HG03521 (cell line): Measurements from ENCODE around the gene RNF224.
A peak's percentile ranks its signal among the peaks of the same experiment; 100 is the strongest.
"Not testable (repeated sequence)": the region's sequence is repeated elsewhere in the genome, so short reads cannot be mapped to it uniquely, and the experiment has no call there.

Experiments
- ATAC-seq: cut with Tn5 transposase; IDR thresholded peaks from one replicate; pipeline ENCODE4 v1.9.1; 2021; ENCODE audit warnings: mild to moderate bottlenecking, moderate library complexity; ENCODE audit not compliant: unreplicated experiment

The RNF224 gene

DNA sequence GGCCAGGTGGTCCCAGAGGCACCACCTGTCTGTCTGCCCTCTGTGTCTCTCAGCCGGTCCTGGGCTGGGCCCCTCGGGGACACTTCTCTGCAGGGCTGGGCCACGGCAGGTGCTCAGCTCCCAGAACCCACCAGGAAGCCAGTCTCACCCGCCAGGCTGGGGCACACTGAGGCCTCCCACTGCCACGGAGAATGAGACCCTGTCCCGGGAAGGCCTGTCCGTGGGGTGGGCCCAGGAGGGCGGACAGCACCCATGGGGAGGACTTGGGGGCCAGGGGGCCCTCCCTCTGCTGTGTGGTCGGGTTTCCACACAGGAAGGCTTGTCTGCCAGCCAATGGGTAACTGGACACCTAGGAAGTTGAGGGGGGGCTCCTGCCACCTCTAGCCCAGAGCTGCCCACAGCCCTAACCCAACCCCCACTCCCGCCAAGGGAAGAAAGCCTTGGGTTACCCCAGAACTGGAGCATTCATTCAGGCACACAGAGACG lies 9.7 kb downstream of the RNF224 start:
- ATAC-seq: no peak

DNA sequence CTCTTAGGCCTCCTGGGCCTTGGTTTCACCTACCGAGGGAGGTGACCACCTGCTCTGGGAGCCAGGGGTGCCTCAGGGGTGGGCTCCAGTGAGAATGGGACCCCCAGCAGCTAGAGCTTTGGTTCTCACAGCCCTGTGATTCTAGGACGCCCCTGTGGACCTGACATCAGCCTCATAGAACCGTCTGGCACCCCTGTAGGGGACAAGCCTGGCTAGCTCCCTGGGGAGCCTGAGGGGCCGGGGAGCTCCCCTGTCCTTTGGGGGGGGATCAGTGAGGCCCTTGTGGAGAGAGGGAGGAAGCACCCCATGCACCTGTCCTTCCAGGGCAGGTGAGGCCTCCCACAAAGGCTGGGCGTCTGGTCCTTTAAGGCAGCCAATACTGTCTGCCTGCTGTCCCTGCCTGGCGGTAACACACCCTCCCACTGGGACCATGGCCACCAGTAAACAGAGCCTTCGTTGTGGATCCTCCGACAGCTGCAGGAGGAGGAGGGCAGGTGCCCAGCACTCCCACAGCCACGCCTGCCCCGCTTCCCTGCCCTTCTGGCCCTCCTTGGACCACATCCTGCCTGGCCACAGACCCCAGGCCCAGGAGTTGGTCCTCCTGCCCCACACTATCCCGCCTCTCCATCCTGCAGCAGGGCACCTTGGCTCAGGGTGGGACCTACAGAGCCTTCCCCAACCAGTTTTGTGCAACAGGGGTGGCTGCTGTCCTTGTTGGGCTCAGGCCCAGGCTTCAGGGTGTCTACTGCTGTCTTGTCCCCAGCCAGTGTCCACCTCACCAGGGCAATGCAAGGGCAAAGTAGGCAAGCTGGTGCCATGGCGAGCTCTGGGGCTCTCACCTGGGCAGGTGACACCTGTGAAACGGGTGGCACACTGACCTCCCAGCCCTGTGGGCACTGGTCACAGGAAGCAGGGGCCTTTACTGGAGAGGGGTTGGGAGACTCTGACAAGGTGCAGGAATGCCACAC lies 10.7 kb downstream of the RNF224 start:
- ATAC-seq: no peak

DNA sequence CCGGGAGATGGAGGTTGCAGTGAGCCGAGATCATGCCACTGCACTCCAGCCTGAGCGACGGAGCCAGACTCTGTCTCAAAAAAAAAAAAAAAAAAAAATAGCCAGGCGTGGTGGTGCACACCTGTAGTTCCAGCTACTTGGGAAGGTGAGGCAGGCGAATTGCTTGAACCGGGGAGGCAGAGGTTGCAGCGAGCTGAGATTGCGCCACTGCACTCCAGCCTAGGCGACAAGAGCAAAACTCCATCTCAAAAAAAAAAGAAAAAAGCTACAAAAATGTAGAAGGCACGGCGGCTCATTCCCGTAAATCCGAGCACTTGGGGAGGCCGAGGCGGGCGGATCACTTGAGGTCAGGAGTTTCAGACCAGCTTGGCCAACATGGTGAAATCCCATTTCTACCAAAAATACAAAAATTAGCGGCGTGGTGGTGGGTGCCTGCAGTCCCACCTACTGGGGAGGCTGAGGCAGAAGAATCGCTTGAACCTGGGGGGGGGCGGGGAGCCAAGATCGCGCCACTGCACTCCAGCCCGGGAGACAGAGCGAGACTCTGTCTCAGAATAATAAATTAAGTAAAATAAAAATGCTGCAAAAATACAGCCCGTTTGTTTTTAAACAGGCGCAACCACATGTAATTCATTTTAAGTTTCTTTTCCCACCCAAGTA lies 12.4 kb downstream of the RNF224 start:
- not testable (repeated sequence) for ATAC-seq

DNA sequence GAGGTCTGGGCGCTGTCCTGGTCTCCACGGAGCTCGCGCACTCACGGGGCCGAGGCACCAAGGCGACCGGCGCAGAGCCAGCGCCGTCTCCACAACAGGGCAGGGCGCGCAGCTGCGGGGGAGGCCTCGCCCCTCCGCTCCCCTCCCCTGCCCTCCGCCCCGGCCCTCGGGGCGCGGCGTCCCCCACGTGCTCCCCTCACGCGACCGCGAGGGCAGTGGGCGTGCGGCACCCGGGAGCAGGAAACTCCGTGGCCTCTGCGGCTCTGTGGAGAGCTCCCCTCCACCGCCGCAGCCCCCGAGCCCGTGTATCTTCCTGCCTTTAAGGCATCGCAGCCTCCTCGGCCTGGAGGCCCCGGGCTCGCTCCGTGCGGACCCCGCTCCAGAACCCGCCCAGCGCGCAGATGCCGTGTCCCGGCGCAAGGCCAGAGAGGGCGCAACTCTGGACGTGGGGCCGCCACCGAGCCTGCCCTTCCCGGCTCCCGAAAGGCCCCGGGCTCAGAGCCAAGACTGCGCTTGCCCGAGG lies 13.1 kb downstream of the RNF224 start:
- peak; percentile 21 for ATAC-seq

DNA sequence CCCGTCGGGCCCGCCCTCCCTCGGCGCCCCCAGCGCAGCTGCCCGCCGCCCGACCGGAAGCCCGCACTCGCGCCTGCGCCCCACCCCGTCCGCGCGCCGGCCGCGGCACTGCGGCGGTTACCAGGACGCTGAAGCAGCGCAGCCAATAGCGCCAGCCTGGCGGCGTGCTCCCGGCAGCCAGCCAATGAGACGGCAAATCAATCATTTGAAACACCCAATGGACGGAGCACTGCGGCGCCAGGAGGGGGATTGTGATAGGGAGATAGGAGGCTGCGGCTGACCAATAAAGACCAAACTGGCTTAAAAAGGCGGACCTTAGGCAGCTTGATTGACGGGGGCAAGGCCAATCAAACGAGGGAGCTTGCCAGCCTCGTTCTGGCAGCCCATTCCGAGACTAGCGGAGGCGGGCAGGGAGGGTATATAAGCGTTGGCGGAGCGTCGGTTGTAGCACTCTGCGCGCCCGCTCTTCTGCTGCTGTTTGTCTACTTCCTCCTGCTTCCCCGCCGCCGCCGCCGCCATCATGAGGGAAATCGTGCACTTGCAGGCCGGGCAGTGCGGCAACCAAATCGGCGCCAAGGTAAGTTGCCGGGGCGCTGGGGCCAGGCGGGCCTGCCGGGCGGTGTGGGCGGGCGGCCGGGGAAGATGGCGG lies 13.7 kb downstream of the RNF224 start, which contains the start of gene TUBB4B:
TSS of gene TUBB4B (plus strand) at position 447 of the 649 bp plus-strand sequence. CDS start at position 521, 74 bp downstream.
- ATAC-seq: peak; percentile 72

DNA sequence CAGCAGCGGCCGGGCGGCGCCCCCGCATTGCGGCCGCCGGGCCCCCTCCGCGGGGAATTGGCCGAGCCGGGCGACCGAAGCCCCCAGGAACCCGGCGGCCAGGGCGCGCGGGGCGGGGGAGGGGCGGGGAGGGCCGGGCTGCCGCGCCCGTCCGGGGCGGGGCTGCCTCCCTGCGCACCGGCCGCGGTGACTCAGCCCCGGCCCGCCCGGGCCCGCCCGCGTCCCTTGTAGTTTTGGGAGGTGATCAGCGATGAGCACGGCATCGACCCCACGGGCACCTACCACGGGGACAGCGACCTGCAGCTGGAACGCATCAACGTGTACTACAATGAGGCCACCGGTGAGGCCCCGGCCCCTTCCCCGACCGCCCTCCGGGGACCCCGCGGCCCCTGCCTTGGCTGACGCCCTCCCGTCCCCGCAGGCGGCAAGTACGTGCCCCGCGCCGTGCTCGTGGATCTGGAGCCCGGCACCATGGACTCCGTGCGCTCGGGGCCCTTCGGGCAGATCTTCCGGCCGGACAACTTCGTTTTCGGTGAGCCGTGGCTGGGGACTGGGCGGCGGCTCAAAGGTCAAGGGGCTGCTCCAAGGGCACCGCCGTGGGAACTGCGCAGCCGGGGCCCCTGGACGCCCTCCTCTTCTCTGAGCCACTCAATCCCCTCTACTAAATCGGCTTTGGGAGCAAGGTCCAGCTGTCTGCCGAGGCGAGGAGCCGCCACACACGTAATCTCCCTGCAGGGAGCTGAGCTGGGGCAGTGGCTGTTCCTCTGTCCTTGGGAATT lies 14.4 kb downstream of the RNF224 start:
- ATAC-seq: peak; percentile 2

DNA sequence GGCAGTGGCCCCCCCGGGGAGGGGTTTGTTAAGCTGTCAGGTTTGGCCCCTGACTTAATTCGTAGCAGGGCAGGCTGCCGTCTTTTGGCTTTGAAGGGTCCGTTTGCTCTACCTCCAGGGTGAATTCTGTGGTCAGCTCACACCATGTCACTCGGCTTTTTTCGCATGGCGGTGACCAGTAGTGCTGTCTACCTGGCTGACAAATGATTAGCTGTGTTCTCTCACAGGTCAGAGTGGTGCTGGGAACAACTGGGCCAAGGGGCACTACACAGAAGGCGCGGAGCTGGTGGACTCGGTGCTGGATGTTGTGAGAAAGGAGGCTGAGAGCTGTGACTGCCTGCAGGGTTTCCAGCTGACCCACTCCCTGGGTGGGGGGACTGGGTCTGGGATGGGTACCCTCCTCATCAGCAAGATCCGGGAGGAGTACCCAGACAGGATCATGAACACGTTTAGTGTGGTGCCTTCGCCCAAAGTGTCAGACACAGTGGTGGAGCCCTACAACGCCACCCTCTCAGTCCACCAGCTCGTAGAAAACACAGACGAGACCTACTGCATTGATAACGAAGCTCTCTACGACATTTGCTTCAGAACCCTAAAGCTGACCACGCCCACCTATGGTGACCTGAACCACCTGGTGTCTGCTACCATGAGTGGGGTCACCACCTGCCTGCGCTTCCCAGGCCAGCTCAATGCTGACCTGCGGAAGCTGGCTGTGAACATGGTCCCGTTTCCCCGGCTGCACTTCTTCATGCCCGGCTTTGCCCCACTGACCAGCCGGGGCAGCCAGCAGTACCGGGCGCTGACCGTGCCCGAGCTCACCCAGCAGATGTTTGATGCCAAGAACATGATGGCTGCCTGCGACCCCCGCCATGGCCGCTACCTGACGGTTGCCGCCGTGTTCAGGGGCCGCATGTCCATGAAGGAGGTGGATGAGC lies 15.2 kb downstream of the RNF224 start:
- ATAC-seq: no peak

DNA sequence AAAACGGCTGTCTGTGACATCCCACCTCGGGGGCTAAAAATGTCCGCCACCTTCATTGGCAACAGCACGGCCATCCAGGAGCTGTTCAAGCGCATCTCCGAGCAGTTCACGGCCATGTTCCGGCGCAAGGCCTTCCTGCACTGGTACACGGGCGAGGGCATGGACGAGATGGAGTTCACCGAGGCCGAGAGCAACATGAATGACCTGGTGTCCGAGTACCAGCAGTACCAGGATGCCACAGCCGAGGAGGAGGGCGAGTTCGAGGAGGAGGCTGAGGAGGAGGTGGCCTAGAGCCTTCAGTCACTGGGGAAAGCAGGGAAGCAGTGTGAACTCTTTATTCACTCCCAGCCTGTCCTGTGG lies 15.9 kb downstream of the RNF224 start:
- ATAC-seq: not testable (repeated sequence)

DNA sequence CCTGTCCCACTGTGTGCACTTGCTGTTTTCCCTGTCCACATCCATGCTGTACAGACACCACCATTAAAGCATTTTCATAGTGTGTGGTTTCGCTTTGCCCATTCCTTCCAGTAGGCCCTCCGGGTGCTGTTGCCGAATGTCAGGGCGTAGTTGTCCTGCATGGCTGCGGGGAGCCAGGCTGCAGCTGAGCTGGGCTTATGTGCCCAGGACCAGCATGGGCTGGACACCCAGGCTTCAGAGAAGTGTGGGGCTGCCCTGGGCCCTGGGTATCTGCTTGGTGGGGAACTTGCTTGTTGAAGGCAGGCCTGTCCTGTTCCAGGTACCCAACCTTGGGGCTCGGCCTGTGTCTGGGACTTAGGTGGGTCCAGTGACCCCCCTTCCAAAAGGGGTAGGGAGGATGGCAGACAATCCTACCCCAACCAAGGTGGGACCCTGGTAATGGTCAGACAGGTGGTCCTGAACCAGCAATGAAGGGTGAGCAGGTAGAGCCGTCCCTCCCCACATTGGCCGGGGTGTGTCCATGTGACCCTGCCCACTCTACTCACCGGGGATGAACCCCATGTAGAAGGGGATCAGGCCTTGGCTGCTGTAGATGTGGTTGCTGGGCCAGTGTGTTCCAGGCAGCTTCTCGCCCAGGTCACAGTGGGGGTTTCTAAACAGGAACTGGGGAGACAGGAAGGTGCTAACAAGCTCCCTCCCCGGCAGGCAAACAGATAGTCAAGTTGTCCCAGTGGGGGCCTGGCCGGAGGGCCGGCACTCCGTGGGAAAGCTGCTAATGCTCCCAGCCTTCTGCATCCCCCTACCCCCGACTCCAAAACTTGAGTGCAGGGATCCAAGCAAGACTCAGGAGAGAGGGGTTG lies 16.6 kb downstream of the RNF224 start:
- ATAC-seq: no peak

DNA sequence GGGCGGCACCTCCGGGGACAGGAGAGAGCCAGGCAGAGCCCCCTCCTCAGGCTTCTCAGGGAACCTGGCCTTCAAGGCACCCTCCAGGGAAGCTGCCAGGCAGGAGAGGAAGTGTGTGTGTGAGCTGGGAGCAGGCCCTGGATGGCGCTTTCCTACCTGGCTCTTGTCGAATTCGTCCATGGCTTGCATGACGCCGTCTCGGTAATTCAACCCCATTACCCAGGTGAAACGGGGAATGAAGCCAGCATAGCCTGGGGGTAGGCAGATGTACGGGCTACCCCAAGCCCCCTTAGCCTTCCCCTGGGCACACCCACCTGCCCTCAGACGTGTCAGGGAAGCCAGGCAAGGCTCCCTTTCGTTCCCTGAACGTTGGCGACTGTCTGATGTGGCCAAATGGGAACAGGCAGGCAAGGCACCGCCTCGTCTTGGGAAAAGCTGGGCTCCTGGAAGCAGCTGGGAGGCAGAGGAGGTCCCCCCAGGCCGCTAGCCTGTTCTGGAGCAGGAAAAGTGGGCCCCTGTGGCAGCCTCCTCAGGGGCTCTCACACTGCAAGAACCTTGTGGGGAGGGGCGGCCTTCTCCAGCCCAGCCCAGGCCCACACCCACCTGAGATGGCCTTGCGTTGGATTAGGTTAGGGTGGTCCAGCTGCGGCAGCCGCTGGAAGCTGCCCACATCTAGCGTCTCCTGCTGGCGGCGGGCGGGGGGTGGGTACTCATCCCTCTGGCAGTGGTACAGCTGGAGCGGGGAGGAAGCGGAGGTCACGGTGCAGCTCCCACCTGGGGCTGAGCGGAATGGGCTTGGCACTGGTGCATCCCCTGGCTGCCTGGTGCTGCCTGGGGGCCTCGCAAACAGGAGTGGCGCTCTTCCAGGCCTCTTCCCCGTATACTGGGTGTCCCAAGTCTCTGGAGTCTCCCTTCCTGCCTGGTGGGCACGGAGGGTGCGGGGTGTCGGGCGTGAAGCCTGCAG lies 17.5 kb downstream of the RNF224 start:
- ATAC-seq: no peak

DNA sequence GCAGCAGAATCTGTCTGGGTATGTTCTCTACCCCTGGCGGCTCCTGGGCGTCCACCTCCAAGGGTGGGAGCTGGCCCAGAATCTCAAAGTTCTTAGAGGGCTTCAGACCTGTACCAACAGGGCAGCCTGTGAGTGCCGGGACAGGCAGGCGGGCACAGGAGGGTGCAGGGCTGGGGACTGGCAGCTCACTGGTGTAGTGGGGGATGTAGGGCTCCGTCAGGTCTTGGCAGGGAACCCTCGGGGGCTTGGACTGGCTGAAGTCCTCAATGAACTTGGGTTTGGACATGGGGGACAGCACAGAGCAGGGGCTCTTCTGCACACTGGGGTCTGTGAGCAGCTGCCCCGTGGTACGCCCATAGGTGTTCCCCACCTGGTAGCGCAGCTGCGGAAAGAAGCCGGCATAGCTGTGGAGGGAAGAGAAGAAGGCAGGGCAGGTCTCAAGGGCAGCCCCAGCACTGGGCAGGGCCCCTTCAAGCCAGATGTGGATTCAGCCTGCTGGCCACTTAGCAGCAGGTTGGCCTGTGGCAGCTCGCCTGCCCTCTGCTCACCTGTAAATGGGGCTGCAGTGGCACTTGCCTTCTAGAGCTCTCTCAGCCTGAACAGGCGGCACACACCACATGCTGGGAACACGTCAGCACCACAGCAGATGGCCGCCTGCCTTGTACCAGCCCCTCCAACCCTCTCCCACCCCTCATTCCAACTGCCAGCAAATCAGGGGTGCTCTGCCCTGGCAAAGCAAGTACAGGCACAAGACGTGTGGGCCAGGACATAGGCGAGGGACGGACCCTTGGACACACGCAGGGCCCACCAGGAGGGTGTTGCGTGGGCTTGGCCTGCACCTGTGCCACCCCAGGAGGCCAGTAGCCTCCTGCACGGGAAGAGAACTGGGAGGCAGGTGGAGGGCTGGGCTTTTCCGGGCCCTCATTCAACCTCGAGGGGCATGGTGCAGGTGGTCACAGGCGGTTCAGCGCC lies 18.4 kb downstream of the RNF224 start:
- no peak for ATAC-seq

DNA sequence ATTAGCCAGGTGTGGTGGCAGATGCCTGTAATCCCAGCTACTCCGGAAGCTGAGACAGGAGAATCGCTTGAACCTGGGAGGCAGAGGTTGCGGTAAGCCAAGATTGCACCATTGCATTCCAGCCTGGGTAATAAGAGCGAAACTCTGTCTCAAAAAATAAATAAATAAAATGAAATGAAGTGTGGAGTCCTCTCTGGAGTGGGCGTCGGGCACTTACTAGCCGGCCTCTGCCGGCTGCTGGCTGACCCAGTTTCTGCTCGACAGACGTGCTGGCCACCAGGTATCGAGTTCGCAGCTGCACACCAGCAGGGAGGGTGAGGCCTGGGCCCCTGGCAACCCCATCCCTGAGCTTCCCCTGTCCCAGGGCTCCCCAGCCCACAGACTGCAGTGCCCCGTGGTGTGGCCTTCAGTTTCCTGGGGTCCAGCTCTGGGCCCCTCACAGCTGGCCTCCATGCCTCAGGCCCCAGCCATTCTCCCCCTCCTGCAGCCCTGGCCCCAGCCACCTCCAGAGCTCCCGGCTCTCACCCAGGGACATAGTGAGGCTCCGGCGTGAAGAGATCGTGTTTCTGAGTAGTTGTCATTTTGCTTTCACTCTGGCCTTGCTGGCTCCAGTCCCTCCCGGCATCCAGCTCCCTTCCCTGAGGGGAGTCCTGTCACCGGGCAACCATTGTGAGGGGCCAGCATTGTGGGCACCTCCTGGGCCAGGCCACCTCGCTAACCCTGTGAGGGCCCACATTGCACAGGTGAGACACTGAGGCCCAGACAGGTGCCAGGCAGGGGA lies 20.0 kb downstream of the RNF224 start:
- ATAC-seq: no peak

DNA sequence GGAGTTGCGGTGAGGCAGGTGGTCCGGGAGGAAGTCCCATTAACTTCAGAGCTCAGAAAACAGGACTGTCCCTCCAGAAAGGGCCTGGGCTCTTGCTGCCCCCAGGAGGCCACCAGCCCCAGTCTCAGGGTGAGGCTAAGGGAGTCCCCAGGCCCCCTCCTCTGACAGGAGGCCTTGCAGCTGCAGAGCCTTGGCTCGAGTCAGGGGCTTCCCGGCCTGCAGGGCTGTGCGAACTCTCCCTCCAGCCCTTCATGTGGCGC lies 20.5 kb downstream of the RNF224 start:
- ATAC-seq: no peak

DNA sequence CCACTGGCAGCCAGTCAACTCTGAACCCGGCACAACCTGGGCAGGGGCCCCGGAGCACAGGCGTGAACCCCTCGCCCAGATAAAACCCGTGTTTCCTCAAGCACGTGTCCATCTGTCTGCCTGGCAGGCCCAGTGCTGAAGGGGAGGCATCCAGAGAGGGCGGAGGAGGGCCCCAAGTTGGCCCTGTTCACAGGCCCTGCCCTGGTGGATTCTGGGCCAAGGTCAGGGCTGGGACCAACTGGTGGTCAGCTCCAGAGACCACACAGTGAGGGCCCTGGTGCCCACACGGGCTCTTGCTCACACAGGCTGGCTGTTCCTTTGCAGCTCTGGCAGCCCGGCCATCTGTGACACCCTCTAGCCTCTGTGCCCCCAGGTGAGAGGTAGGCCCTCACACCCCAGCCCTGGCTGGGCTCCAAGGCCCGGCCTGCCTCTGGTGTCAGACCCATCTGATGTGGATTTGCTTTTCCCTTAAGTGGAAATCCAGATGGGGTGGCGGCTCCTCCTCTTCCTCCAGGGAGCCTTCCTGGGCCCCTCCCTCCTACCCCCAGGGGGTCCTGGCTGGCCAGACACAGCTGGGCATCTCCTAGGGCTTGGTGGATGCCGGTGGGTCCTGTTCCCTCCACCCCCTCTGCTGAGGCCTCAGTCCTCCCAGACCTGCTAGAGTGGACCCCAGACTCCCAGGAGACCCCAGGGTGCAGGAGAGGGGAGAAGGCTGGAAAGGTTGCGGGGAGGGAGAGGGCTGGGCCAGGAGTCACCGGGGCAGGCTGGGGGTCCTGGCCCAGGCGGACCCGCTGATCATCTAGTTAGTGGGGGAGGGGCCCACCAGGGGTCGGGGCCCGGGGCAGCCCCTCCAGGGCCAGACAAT lies 23.3 kb downstream of the RNF224 start:
- ATAC-seq: no peak

DNA sequence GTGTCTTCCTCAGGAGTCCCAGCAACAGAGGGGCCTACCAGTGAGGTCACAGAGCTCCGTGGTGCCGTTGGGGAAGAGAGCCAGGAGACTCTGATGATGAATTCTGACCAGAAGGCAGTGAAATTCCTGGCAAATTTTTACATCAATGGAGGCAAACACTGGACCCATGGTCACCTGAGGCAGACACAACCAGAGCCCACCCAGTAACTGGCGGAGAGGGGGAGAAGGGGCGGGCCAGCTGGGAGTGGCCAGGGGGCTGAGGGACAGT lies 23.8 kb downstream of the RNF224 start, which contains the start of gene STPG3:
TSS of gene STPG3 (plus strand) at position 93 of the 268 bp plus-strand sequence. CDS start at position 94, 1 bp downstream.
- no peak for ATAC-seq
